H7 (cell line): ENCODE results near the gene IPO13. TPM values are rescaled to one million over a fixed set of nuclear protein-coding genes. Genes with fewer than 3 reads are reported as not detected.
A peak's percentile ranks its signal among the peaks of the same experiment; 100 is the strongest.

Experiments used
- DNase-seq: peaks from one replicate; pipeline ENCODE4 v3.0.0; 2012
- H3K27me3 ChIP-seq: 2 replicates; pipeline ENCODE4 v1.6.0; 2011; ENCODE audit warnings: mild to moderate bottlenecking, low read length; ENCODE audit not compliant: control insufficient read depth, insufficient read depth
- H3K36me3 ChIP-seq: replicated peaks from 2 replicates; pipeline ENCODE4 v1.5.1; 2011; ENCODE audit warnings: low read length; ENCODE audit not compliant: control insufficient read depth, insufficient read depth
- H3K4me3 ChIP-seq: 2 replicates; pipeline ENCODE4 v1.5.1; 2011; ENCODE audit warnings: low read depth, mild to moderate bottlenecking, control low read depth, low read length, moderate library complexity; ENCODE audit not compliant: insufficient read depth
- total RNA-seq: library from RNA; depleted of rRNA; stranded (reverse); fragments of >200 nt; shearing (Covaris generic); gene quantifications from 2 replicates; pipeline ENCODE4 v1.2.3, GENCODE V29; 2014

IPO13 gene
- total RNA-seq, 1 experiment from 2014 or later: 34.2 TPM

DNA sequence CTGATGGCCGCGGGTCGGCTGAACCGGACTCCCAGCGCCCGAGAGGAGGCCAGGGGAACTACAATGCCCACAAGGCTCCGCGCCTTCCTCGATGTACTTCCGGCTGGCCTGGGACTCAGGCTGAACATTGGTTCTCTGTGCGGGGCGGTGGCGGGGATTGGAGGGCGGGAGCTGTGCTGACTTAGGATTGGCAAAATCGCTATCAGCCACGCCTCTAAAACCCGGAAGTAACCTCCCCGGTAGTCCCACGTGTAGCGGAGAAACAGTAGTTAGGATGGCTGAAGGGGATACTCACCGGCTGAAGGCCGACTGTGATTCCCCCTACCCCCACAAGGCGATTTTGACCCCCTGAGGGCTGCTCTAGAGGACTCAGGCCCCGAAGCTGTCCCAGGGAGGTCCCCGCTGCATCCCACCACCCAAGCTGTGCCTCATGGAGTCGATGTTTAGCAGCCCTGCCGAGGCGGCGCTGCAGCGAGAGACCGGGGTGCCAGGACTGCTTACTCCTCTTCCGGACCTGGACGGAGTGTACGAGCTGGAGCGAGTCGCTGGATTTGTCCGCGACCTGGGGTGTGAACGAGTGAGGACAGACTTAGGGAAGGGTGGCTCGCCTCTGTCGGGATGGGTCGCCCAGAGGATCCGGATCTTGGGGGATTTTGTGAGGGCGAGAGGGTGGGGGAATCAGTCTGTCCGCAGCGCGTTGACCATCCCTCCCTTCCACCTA, 23.2 kb downstream of the IPO13 start, which contains the start of gene DPH2:
DPH2 (plus strand) TSS at position 265 of the 721 bp plus-strand sequence; CDS start at position 431, 166 bp downstream.
- DNase-seq: peak; percentile 99
- H3K4me3 ChIP-seq: peak within 1 kb of the TSS; percentile 96
- H3K27me3 ChIP-seq: no peaks in the 10 kb centered on the region
- H3K36me3 ChIP-seq: peaks cover 11% of the 10 kb centered on the region

DNA sequence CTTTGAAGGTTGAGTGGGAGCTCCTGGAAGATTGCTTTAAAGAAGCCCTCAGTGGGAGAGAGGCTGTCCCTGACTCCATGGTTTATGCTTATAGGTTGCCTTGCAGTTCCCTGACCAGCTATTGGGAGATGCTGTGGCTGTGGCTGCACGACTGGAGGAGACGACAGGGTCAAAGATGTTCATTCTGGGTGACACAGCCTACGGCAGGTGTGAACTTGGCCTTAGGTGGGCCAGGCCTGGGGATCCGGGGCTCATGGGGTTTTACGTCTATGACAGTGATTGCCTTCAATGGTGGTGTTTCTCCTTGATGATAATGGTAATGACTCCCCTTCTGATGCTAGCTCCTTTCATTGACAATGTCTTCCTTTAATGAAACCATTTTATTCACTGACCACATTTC, 23.8 kb downstream of the IPO13 start:
- Histone ChIP-seq H3K27me3 (no peaks in the 10 kb centered on the region), H3K4me3 (peak overlapping the region; percentile 96), H3K36me3 (peaks cover 11% of the 10 kb centered on the region)
- no peak for DNase-seq

DNA sequence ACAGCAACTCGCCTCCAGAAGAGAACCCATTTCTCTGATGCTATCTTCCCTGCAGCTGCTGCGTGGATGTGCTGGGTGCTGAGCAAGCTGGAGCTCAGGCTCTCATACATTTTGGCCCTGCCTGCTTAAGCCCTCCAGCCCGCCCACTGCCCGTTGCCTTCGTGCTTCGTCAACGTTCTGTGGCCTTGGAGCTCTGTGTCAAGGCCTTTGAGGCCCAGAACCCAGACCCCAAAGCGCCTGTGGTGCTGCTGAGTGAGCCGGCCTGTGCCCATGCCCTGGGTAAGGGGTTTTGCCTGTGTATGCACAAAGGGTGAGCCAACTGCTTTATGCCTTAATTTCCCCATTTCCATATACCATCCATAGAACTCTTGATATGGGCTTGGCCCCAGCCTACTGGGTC, 24.2 kb downstream of the IPO13 start:
- no peak for DNase-seq
- Histone ChIP-seq H3K4me3 (peak overlapping the region; percentile 96; the same call in 1 of the 2 replicates), H3K27me3 (no peaks in the 10 kb centered on the region), H3K36me3 (peaks cover 11% of the 10 kb centered on the region)

DNA sequence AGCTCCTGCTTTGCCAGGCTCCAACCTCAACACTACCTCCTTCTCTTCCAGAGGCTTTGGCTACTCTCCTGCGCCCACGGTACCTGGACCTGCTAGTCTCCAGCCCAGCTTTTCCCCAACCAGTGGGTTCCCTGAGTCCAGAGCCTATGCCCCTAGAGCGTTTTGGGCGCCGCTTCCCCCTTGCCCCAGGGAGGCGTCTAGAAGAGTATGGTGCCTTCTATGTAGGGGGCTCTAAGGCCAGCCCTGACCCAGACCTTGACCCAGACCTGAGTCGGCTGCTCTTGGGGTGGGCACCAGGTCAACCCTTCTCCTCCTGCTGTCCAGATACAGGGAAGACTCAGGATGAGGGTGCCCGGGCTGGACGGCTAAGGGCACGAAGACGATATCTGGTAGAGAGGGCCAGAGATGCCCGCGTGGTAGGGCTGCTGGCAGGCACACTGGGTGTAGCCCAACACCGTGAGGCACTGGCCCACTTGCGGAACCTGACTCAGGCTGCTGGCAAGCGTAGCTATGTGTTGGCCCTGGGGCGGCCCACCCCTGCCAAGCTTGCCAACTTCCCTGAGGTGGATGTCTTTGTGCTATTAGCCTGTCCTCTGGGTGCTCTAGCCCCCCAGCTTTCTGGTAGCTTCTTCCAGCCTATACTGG, 24.7 kb downstream of the IPO13 start:
- Histone ChIP-seq H3K4me3 (no peak overlapping the region), H3K27me3 (no peaks in the 10 kb centered on the region), H3K36me3 (peaks cover 14% of the 10 kb centered on the region)
- DNase-seq: no peak

DNA sequence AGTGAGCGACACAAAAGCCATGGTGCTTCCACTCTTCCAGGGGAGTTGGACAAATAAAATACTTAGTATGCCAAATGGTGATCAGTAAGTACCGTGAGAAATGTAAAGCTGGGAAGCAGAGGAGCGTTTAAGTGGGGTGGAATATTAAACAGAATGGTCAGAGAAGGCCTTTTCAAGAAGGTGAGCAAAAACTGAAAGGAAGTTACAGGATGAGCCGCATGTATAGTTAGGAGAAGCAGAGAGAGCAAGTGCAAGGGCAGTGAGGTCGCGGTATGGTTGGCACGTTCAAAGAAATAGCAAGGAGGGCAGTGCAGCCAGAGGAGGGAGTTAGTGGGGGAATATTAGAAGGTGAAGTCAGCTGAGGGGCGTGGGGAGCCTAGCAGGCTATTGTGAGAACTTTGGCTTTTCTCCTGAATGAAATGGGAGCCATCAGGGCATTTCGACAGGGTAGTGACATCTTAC, 27.3 kb downstream of the IPO13 start:
- H3K4me3 ChIP-seq: peak overlapping the region; percentile 97
- peaks cover 22% of the 10 kb centered on the region for H3K36me3 ChIP-seq
- peak; percentile 86 for DNase-seq
- no peaks in the 10 kb centered on the region for H3K27me3 ChIP-seq

DNA sequence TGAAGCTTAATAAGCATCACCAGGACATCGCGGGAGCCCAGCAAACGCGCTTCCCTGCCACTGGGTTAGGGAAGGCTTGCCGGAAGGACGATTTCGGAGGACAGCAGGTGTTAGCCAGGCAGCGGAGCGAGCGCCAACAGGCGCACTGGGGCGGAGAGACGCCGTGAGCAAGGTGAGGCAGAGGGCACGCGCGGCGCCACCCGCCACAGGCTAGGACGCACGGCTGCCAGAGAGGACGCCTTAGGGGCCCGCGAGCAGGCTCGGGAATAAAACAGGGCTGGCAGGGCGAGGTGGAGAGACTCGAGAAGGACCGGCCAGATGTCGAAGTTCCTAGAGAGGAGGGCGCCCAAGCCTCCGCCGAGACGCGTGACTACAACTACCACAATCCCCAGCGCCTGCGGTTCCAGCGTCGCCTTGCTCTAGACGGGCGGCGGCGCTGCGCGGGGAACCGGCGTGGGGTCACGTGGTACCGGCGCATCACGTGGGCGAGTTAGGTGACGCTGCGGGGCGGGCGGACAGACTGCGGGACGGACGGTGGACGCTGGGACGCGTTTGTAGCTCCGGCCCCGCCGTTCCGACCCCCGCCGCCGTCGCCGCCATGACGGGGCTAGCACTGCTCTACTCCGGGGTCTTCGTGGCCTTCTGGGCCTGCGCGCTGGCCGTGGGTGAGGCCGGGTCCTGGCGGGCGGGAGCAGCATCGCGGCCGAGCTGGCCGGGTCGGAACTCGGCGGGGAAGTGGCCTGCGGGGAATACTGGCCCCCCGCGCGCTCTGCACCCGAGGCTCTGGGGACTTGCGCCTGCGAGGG, 27.9 kb downstream of the IPO13 start, which contains the start of gene ATP6V0B:
ATP6V0B (plus strand) TSS at position 518 of the 806 bp plus-strand sequence; CDS start at position 599, 81 bp downstream.
- peak within 1 kb of the TSS; percentile 97 for H3K4me3 ChIP-seq
- peak; percentile 99 for DNase-seq
- H3K36me3 ChIP-seq: peaks cover 22% of the 10 kb centered on the region
- no peaks in the 10 kb centered on the region for H3K27me3 ChIP-seq

DNA sequence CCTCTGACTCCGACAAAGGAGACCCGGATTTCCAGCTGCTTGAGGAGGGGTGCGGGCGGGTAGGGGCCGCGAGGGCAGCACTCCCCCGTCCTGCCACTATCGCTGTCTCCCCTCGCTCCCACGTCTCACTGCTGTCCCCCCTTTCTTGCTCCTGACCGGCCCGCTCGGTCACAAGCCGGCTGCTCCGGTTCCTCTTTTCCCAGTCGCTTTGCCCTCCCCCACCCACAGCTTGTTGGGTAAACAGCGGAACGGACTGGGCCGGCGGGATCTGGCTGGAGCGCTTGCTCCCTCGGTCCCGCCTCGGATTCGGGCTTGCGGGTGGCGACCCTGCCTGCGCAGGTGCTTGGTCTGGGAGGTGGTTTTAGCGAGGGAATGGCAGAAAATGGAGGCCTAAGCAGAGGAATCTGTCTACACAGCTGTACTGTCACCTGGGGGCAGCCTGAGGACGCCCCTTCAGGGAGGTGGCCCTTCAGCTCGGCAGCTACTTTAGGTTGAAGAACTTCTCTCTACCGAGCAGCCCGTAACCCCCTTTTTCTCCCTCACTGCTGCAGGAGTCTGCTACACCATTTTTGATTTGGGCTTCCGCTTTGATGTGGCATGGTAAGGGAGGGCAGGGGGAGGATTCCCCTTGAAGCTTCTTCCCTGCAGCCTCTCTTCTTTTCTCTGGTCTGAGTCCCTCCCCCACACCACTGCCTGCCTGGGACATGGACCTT, 28.7 kb downstream of the IPO13 start:
- peak; percentile 87 for DNase-seq
- Histone ChIP-seq H3K27me3 (no peaks in the 10 kb centered on the region), H3K4me3 (peak overlapping the region; percentile 97), H3K36me3 (peaks cover 22% of the 10 kb centered on the region)

DNA sequence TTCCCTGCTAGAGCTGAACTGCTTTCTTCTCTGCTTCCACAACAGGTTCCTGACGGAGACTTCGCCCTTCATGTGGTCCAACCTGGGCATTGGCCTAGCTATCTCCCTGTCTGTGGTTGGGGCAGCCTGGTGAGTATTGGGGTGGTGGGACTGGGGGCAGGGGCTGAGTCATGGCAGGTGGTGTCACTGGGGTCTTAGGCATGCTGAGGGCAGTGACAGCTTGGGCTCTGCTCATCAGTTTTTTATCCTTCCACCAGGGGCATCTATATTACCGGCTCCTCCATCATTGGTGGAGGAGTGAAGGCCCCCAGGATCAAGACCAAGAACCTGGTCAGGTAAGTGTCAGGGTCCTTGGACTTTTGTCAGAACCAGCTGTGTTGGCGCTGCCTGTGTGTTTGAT, 29.3 kb downstream of the IPO13 start:
- H3K27me3 ChIP-seq: no peaks in the 10 kb centered on the region
- H3K36me3 ChIP-seq: peaks cover 24% of the 10 kb centered on the region
- DNase-seq: peak; percentile 64
- peak overlapping the region; percentile 97 for H3K4me3 ChIP-seq

DNA sequence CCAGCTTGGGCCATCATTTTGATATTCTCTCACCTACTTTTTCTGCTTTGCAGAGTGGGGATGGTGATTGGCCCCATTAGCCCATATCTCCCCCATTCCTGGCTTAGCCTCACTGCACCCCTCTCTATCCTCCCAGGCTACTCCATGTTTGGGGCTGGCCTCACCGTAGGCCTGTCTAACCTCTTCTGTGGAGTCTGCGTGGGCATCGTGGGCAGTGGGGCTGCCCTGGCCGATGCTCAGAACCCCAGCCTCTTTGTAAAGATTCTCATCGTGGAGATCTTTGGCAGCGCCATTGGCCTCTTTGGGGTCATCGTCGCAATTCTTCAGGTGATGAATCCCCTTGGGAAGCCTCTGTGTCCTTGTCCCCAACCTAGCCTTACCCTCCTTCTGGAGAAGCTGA, 30.1 kb downstream of the IPO13 start:
- peaks cover 22% of the 10 kb centered on the region for H3K36me3 ChIP-seq
- no peaks in the 10 kb centered on the region for H3K27me3 ChIP-seq
- DNase-seq: no peak
- no peak overlapping the region for H3K4me3 ChIP-seq

DNA sequence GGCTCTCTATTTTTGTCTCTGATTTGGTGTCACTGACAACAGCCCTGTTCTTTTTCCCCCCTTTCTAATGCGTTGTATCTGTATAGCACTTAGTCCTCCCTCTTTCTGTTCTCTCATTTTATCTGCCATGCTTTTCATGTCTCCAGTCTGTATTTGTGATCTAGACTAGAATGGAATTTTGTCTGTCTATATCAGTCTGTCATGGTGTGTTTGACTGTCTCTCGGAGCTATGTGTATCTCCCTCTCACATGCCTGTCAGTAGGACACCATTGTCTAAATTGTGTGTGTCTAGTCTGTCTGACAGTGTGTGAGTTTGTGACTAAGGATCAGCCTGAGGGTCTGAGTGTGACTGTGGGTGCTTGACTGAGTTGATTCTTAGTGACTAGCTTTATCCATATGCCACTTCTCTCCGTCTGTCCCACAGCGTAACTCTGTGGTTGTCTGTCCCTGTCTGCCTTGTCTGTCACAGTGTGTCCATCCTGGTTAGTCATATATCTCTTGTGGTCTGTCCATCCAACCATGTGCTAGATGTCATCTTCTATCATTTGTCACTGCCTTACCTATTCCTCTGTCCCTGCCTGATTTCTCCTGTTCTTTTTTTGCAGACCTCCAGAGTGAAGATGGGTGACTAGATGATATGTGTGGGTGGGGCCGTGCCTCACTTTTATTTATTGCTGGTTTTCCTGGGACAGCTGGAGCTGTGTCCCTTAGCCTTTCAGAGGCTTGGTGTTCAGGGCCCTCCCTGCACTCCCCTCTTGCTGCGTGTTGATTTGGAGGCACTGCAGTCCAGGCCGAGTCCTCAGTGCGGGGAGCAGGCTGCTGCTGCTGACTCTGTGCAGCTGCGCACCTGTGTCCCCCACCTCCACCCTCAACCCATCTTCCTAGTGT, 30.9 kb downstream of the IPO13 start:
- peaks cover 16% of the 10 kb centered on the region for H3K36me3 ChIP-seq
- DNase-seq: no peak
- no peaks in the 10 kb centered on the region for H3K27me3 ChIP-seq
- no peak overlapping the region for H3K4me3 ChIP-seq

DNA sequence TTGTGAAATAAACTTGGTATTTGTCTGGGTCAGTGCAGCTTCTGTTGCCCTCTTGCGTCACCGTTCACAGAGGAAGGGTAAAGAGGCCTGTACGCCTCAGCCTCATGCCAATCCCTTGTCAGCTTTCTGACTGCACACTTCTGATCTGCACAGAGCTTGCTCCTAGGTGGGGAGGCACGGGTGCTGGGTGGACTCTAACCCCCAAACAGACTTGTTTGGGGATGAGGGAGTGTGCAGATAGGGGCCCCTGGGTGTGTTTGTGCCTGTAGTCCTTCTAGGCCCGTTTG, 31.5 kb downstream of the IPO13 start:
- Histone ChIP-seq H3K4me3 (no peak overlapping the region; the same call in 1 of the 2 replicates), H3K27me3 (no peaks in the 10 kb centered on the region), H3K36me3 (peaks cover 16% of the 10 kb centered on the region)
- no peak for DNase-seq

DNA sequence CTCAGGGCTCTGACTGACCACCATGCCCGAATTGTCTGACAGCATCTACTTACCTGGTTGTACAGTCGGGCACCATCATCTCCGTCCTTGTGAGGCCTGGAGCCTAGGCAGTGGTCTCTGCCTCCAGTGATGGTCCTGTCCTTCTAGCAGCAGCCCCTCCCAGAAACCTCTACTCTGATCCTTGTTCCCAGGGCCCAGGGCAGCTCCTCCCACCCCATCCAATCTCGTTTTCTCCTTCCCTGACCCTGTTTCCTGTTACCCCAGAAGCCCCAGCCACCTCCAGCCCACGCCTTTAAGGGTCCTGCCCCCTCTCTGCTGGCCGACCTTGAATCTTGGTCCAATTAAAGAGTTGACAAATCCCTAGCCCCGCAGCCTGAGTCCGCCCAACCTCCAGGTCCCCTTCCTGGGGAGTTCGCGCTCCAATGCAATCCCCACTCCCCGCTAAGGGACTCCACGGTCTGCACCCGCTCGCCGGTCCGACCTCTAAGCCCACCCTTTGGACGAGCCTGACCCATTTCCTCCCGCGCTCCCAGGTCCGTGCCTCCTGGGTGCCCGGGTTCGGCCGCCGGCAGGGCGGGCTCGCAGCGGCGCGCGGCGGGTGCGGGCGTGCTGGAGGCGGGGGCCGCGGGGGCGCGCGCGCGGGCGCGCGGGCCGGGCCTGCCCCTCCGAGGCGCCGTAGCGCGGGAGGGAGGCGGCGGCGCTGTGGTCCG, 32.0 kb downstream of the IPO13 start, which contains the start of gene B4GALT2:
B4GALT2 (plus strand) TSS at position 660 of the 710 bp plus-strand sequence. CDS start 1,951 bp downstream, outside the sequence.
- H3K4me3 ChIP-seq: peak within 1 kb of the TSS; percentile 78
- peak; percentile 97 for DNase-seq
- H3K27me3 ChIP-seq: no peaks in the 10 kb centered on the region
- H3K36me3 ChIP-seq: peaks cover 16% of the 10 kb centered on the region

DNA sequence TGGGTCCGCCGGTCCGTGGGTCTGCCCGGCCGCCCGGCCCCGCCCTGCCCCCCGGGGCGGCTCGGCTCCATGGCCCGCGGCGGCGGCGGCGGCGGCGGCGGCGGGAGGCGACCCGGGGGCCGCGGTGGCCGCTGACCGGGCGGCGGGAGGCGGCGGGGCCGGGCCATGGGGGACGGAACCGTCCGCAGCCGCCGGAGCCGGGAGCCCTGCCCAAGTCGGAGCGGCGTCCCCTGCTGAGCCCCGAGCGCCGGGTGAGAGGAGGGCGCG, 32.4 kb downstream of the IPO13 start:
- peak overlapping the region; percentile 76 for H3K4me3 ChIP-seq
- H3K27me3 ChIP-seq: no peaks in the 10 kb centered on the region
- DNase-seq: no peak
- H3K36me3 ChIP-seq: peaks cover 16% of the 10 kb centered on the region
